Keratinocyte (primary cell): ENCODE data around the gene ARHGDIB. TPM values are rescaled to one million over a fixed set of nuclear protein-coding genes. Genes with fewer than 3 reads are reported as not detected.
A peak's percentile ranks its signal among the peaks of the same experiment; 100 is the strongest.

Experiments used
- DNase-seq: peaks from one replicate; pipeline ENCODE4 v3.0.0-alpha.2; 2011; ENCODE audit warnings: low read depth, missing footprints, low spot score
- FAIRE-seq: peaks from 2 replicates; lab custom pipeline; 2011; peaks lifted over from hg19 to GRCh38; lab: Jason Lieb, UNC
- H2AFZ ChIP-seq: 2 replicates; pipeline ENCODE4 v1.6.0; 2012; ENCODE audit warnings: low read length, control low read depth, inconsistent platforms; ENCODE audit not compliant: control insufficient read depth
- H3K27ac ChIP-seq: 2 replicates; pipeline ENCODE4 v1.5.1; 2011; ENCODE audit warnings: low read length; ENCODE audit not compliant: control insufficient read depth, insufficient read depth
- H3K27me3 ChIP-seq: 3 replicates; pipeline ENCODE4 v1.6.0; 2011; ENCODE audit warnings: low read length; ENCODE audit not compliant: control insufficient read depth, insufficient read depth; ENCODE audit errors: extremely low read depth
- H3K36me3 ChIP-seq, 2 experiments: 2 replicates in 1 of 2; 3 replicates in 1 of 2; pipeline ENCODE4 v1.5.1; 2011; ENCODE audit warnings: low read length in 2 of 2, mild to moderate bottlenecking in 1 of 2; ENCODE audit not compliant: control insufficient read depth in 2 of 2, insufficient read depth in 2 of 2; ENCODE audit errors: extremely low read depth in 1 of 2
- H3K4me1 ChIP-seq: 3 replicates; pipeline ENCODE4 v1.5.1; 2011; ENCODE audit warnings: low read length; ENCODE audit not compliant: control insufficient read depth, insufficient read depth; ENCODE audit errors: extremely low read depth
- H3K4me2 ChIP-seq: 3 replicates; pipeline ENCODE4 v1.6.0; 2011; ENCODE audit warnings: low read depth, low read length; ENCODE audit not compliant: control insufficient read depth, insufficient read depth; ENCODE audit errors: extremely low read depth
- H3K4me3 ChIP-seq, 3 experiments: fragments of 200-600 bp in 1 of 3; sonication (generic) in 1 of 3; 2 replicates in 2 of 3; 3 replicates in 1 of 3; pipeline ENCODE4 v1.5.1; 2011 to 2016; ENCODE audit warnings: low read length in 3 of 3, mild to moderate bottlenecking in 3 of 3, control low read depth in 2 of 3, inconsistent platforms in 1 of 3, low read depth in 1 of 3, mixed read lengths in 1 of 3, mixed run types in 1 of 3, moderate library complexity in 1 of 3; ENCODE audit not compliant: control insufficient read depth in 2 of 3, insufficient read depth in 2 of 3; ENCODE audit errors: extremely low read depth in 1 of 3
- H3K79me2 ChIP-seq: 2 replicates; pipeline ENCODE4 v1.6.0; 2012; ENCODE audit warnings: low read length; ENCODE audit not compliant: control insufficient read depth, insufficient read depth
- H3K9ac ChIP-seq: 3 replicates; pipeline ENCODE4 v1.6.0; 2011; ENCODE audit warnings: low read length; ENCODE audit not compliant: control insufficient read depth, insufficient read depth; ENCODE audit errors: extremely low read depth
- H3K9me1 ChIP-seq: 3 replicates; pipeline ENCODE4 v1.6.0; 2011; ENCODE audit warnings: low read length; ENCODE audit not compliant: control insufficient read depth, insufficient read depth; ENCODE audit errors: extremely low read depth
- H3K9me3 ChIP-seq: 2 replicates; pipeline ENCODE4 v1.5.1; 2012; ENCODE audit warnings: low read depth, low read length; ENCODE audit not compliant: control insufficient read depth
- H4K20me1 ChIP-seq: 3 replicates; pipeline ENCODE4 v1.6.0; 2011; ENCODE audit warnings: low read length; ENCODE audit not compliant: control insufficient read depth, insufficient read depth; ENCODE audit errors: extremely low read depth
- EZH2 ChIP-seq: IDR thresholded peaks from one replicate; pipeline ENCODE4 v1.6.1; 2012; ENCODE audit warnings: inconsistent platforms, mild to moderate bottlenecking, low read length, moderate library complexity
- dilution Hi-C: fragments of 300-500 bp; cut with MboI; formaldehyde crosslinking; loops from one replicate; pipeline ENCODE4 v1.7.0; 2020; ENCODE audit warnings: low sequenced_read_pairs; ENCODE audit not compliant: extremely low pct_ligation_motif_present
- polyA plus RNA-seq, 5 experiments: library from polyadenylated mRNA; depleted of rRNA in 3 of 5; stranded (reverse) in 3 of 5; stranded (forward) in 1 of 5; unstranded in 1 of 5; fragments of >200 nt; gene quantifications; 1 replicate in 1 of 5; 2 replicates in 3 of 5; 3 replicates in 1 of 5; pipeline versions ENCODE4 v1.2.1 to v1.2.3, GENCODE V29; 2011 to 2012; ENCODE audit warnings: missing spikeins in 2 of 5, low read depth in 1 of 5, low replicate concordance in 1 of 5
- TF ChIP-seq, protein P1 (sequence below), 3 experiments: IDR thresholded peaks in 1 of 3; conservative IDR thresholded peaks in 1 of 3; optimal IDR thresholded peaks in 1 of 3; 2 replicates in 2 of 3; 3 replicates in 1 of 3; pipeline versions ENCODE3 to v1.5.1; 2011; ENCODE audit warnings: low read length in 3 of 3, mild to moderate bottlenecking in 3 of 3, moderate library complexity in 2 of 3, control low read depth in 1 of 3, inconsistent platforms in 1 of 3; ENCODE audit not compliant: insufficient read depth in 2 of 3; ENCODE audit errors: extremely low read depth in 1 of 3

ARHGDIB gene
- polyA plus RNA-seq, 1 donor (not counting 4 experiments of a cell fraction or from before 2014, with no cell fraction given), result 164 TPM

DNA sequence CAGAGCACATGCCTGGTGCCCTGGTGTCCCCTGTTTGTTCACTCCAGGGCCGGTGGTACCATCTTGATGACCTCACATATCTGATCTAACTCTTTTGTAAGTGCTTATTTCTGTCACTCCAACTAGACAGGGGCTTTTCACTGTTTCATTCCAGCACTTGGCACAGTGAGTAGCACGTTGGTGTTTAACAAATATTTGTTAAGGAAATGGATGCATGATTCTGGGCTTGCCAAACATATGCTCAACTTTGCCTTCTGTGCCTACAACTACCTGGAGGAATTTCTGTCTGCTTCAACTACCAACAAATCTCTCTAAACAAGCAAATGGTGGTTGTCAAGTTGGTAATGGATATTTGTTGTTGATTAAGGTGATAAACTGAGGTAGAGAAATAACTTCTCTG lies 43.0 kb upstream of the ARHGDIB start:
- Histone ChIP-seq H3K79me2 (no peaks in the 10 kb centered on the region), H3K4me2 (no peak overlapping the region), H4K20me1 (no peaks in the 10 kb centered on the region), H3K27me3 (peaks cover 4% of the 10 kb centered on the region), H3K4me1 (no peaks in the 10 kb centered on the region), H3K4me3 (no peak overlapping the region), H3K36me3 (no peaks in the 10 kb centered on the region), H3K9me3 (no peaks in the 10 kb centered on the region), H2AFZ (no peak overlapping the region), H3K9ac (no peak overlapping the region), H3K27ac (no peak overlapping the region), H3K9me1 (no peaks in the 10 kb centered on the region)
- no peak for TF ChIP-seq EZH2
- TF ChIP-seq, protein P1, sequence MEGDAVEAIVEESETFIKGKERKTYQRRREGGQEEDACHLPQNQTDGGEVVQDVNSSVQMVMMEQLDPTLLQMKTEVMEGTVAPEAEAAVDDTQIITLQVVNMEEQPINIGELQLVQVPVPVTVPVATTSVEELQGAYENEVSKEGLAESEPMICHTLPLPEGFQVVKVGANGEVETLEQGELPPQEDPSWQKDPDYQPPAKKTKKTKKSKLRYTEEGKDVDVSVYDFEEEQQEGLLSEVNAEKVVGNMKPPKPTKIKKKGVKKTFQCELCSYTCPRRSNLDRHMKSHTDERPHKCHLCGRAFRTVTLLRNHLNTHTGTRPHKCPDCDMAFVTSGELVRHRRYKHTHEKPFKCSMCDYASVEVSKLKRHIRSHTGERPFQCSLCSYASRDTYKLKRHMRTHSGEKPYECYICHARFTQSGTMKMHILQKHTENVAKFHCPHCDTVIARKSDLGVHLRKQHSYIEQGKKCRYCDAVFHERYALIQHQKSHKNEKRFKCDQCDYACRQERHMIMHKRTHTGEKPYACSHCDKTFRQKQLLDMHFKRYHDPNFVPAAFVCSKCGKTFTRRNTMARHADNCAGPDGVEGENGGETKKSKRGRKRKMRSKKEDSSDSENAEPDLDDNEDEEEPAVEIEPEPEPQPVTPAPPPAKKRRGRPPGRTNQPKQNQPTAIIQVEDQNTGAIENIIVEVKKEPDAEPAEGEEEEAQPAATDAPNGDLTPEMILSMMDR (optimal IDR thresholded peaks at IDR 0.05 in 1 of 3, IDR thresholded peaks at IDR 0.05 in 1 of 3, conservative IDR thresholded peaks at IDR 0.05 in 1 of 3; ENCODE audit: extremely low read depth in 1 of 3, insufficient read depth in 2 of 3, low read length in 3 of 3), result no peak
- DNase-seq, result no peak
- dilution Hi-C loops, result no loop called here
- FAIRE-seq, result no peak

GRCh38 chr12:15001733-15002382 lies 40.5 kb upstream of the ARHGDIB start:
- peak overlapping the region; percentile 37 for H2AFZ ChIP-seq
- H3K9ac ChIP-seq, result no peak overlapping the region
- no peak overlapping the region for H3K27ac ChIP-seq
- TF ChIP-seq, protein P1 (optimal IDR thresholded peaks at IDR 0.05 in 1 of 3, IDR thresholded peaks at IDR 0.05 in 1 of 3, conservative IDR thresholded peaks at IDR 0.05 in 1 of 3; ENCODE audit: extremely low read depth in 1 of 3, insufficient read depth in 2 of 3, low read length in 3 of 3), result no peak
- TF ChIP-seq EZH2, result peak; percentile 49
- no peaks in the 10 kb centered on the region for H3K36me3 ChIP-seq
- dilution Hi-C loops, result no loop called here
- FAIRE-seq (peak; percentile 59), DNase-seq (no peak)
- H3K4me2 ChIP-seq, result no peak overlapping the region
- no peaks in the 10 kb centered on the region for H3K4me1 ChIP-seq
- peak overlapping the region in 1 of 3 experiments; percentile 7 for H3K4me3 ChIP-seq
- peaks cover 4% of the 10 kb centered on the region for H3K27me3 ChIP-seq
- H3K9me1 ChIP-seq, result no peaks in the 10 kb centered on the region
- no peaks in the 10 kb centered on the region for H3K9me3 ChIP-seq
- no peaks in the 10 kb centered on the region for H4K20me1 ChIP-seq
- no peaks in the 10 kb centered on the region for H3K79me2 ChIP-seq
